ENCODE data around the gene SSR1. TPM values are rescaled to one million over a fixed set of nuclear protein-coding genes. Genes with fewer than 3 reads are reported as not detected.

The SSR1 gene
- total RNA-seq, 4 donors from 2014 or later: 56.0 to 79.0 (median 63.0) TPM

DNA sequence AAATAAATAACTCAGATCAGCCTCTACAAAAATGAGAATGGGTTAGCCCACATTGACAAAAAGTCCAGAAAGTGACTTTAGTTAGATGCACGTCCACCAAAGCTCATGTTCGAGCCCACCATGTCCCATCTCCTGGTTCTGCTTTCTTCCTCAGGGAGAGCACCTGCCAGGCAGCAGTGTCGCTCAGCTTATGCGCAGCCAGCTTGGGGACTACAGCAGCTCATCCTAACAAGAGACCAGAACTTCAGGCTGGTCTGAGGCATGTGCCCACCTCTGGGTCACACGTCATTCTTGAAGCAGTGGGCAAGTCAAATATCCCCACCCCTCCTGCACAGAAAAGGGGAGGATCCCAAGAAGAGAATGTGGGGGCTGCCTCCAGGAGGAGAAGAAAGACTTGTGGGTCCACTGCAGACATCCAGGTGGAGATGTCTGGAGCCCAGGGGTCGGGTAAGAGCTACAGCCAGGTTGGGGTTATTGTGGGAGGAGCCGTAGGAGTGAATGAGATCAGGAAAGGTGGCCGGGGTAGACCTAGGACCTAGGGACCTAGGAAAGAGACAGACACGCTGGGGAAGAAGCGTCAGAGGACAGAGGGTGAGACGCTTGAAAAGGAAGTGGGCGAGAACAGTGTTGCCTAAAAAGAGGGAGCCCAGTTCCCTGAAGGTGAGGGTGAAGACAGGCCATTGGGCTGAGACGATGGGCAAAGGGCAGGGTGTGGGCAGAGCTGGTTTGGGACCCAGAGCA is 52.5 kb downstream of the SSR1 start:
- TF ChIP-seq, protein P1, sequence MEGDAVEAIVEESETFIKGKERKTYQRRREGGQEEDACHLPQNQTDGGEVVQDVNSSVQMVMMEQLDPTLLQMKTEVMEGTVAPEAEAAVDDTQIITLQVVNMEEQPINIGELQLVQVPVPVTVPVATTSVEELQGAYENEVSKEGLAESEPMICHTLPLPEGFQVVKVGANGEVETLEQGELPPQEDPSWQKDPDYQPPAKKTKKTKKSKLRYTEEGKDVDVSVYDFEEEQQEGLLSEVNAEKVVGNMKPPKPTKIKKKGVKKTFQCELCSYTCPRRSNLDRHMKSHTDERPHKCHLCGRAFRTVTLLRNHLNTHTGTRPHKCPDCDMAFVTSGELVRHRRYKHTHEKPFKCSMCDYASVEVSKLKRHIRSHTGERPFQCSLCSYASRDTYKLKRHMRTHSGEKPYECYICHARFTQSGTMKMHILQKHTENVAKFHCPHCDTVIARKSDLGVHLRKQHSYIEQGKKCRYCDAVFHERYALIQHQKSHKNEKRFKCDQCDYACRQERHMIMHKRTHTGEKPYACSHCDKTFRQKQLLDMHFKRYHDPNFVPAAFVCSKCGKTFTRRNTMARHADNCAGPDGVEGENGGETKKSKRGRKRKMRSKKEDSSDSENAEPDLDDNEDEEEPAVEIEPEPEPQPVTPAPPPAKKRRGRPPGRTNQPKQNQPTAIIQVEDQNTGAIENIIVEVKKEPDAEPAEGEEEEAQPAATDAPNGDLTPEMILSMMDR (IDR thresholded peaks at IDR 0.05): no peak
- DNase-seq (ENCODE audit: low spot score) (no peak), ATAC-seq (ENCODE audit: low FRiP score) (peak; percentile 21)

DNA sequence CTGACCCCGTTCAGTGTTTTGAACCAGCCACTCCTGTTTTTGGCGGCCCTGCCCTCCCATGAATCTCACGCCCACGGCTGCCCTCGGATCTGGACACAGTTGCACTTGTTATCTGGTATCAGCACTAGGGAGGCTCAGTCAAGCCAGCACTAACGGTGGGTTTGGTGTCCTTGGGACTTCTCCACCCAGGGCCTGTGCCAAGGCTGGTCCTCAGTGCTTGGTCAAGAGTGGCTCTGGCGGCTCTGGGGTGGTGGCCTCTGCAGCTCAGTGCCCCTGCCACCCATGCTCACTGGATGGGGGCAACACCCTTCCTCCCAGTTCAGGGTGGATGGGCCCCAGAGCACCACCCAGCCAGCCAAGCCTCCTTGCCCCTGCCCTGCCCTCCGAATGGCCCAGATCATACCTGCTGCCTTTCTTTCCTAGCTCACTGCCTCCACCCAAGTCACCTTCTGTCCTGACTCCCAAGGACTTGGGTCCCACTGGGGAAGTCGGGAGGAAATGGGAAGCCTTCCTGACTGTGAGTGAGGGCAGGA is 54.7 kb downstream of the SSR1 start:
- ATAC-seq (ENCODE audit: low FRiP score) (no peak), DNase-seq (ENCODE audit: low spot score) (no peak)
- TF ChIP-seq, protein P1 (IDR thresholded peaks at IDR 0.05): no peak

DNA sequence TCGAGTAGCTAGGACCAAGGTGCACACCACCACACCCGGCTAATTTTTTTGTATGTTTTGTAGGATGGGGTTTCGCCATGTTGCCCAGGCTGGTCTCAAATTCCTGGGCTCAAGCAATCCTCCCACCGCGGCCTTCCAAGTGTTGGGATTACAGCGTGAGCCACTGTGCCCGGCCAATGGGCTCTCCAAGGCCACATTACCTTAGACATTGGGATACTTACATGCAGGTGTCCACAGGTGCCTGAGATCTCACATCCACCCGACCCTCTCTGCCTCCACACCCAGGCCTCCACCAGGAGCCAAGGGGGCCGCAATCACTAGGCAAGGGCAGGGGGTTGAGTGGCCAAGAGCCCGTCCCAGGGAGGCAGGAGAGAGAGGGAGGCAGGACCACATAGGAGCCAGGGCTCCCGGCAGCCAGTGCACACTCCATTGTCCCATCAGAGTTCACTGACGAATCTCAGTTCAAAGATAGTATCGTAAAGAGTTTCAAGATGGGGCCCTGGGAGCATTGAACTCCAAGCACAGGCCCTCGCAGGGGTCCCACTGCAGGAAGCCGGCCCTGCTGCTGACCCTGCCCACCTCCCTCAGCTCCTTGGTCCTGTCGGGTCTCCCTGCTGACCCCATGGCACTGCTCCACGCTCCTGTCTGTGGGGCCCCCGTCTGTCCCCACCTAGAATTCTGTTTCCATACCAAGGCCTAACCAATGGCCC is 55.3 kb downstream of the SSR1 start:
- TF ChIP-seq, protein P1 (IDR thresholded peaks at IDR 0.05): no peak
- DNase-seq (ENCODE audit: low spot score): no peak
- no peak for ATAC-seq (ENCODE audit: low FRiP score)

DNA sequence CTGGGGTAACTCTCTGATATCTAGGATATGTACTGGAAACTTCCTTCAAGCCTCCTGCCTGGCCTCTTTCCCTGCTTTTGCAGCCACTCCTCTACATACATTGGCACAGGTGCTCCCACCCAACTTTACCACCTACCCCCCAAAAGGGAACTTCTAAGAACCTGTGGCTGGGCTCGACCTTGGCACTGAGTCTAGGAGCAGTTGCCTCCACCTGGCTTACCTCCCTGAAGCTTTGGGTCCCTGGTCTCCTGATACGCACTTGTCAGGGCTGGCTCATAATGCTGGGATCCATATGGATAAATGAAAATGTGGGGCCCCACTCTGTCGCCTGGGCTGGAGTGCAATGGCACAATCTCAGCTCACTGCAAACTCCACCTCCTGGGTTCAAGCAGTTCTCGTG is 56.2 kb downstream of the SSR1 start:
- TF ChIP-seq, protein P1 (IDR thresholded peaks at IDR 0.05): no peak
- DNase-seq (ENCODE audit: low spot score): no peak
- ATAC-seq (ENCODE audit: low FRiP score): no peak

DNA sequence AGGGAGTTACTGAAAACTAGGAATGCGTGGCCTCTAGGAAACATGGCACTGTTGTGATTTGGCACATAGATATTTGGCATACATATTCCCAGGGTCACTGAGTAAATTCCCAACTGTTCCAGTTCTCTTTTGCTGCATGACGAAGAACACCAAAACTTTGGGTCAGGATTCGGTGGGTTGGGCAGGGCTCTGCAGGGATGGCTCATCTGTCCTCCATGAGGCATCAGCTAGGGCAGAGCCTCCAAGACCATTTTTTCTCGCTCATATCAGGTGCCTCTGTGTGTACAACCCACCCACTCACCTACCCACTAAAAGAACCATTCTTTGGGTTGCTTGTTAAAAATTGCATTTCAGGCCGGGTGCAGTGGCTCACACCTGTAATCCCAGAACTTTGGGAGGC is 57.1 kb downstream of the SSR1 start:
- DNase-seq (ENCODE audit: low spot score) (no peak), ATAC-seq (ENCODE audit: low FRiP score) (no peak)
- TF ChIP-seq, protein P1 (IDR thresholded peaks at IDR 0.05): no peak

DNA sequence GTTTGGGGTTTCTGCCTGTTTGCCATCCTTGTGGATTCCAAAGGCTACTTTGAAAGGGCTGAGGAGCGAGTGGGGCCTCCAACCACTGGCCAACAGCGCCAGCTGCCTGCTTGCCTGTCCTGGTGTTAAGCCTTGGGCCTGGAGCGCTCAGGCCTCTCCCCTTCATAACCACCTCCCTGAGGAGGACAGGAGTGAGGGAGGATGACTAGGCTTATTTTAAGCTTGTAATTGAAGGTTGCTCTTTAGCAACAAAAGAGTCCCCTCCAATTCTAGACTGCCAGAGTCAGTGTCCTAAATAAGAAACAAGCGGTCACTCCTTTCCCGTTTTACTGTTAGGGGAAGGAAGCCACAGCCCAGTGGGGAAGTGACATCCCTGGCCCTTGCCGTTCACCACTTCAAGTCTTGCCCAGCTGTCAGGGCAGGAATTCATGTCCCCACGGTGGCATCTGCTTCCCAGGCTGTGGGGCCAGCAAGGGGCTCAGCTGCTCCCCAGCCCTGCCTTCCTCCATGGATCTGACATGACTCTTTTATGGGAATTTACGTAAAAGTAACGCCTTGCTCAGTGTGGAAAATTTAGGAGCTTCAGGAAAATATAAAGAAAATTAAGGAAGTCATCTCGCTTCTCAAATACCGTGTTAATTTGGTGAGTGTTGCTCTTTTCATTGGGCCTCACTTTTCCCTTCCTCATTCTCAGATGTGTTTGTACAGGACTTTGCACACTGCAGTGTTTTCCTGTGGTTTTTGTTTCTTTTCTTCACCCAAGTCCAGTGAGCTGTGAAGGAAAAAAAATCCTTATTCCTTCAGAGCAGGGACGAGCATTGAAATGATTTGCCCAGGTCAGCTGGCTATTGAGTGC is 57.8 kb downstream of the SSR1 start:
- TF ChIP-seq, protein P1 (IDR thresholded peaks at IDR 0.05): no peak
- ATAC-seq (ENCODE audit: low FRiP score) (no peak), DNase-seq (ENCODE audit: low spot score) (no peak)
